Midbrain (tissue), 1 donor: ENCODE results near the gene MAN1A2.

Experiments used
- DNase-seq: peaks from one replicate; lab custom pipeline; 2025; lab: John Stamatoyannopoulos, UW

Gene MAN1A2

GRCh38 chr1:117359561-117360289 lies 7.5 kb upstream of the MAN1A2 start:
- DNase-seq, result no peak

GRCh38 chr1:117362986-117363385 lies 4.3 kb upstream of the MAN1A2 start:
- no peak for DNase-seq

GRCh38 chr1:117363571-117364048 lies 3.6 kb upstream of the MAN1A2 start:
- DNase-seq, result no peak

GRCh38 chr1:117364240-117364639 lies 3.0 kb upstream of the MAN1A2 start:
- DNase-seq, result no peak

- no peak for DNase-seq
Measured at GRCh38 chr1:117365350-117366176, 1.7 kb upstream of the MAN1A2 start.

- DNase-seq, result peak; percentile 87
Measured at GRCh38 chr1:117366177-117367045, 838 bp upstream of the MAN1A2 start.

GRCh38 chr1:117368116-117369108 lies 1.2 kb downstream of the MAN1A2 start:
- no peak for DNase-seq

- no peak for DNase-seq
Measured at GRCh38 chr1:117370071-117370470, 2.8 kb downstream of the MAN1A2 start.

GRCh38 chr1:117370509-117370908 lies 3.3 kb downstream of the MAN1A2 start:
- no peak for DNase-seq

GRCh38 chr1:117371441-117372151 lies 4.3 kb downstream of the MAN1A2 start:
- DNase-seq, result no peak

- DNase-seq, result no peak
Measured at GRCh38 chr1:117372863-117373412, 5.7 kb downstream of the MAN1A2 start.

GRCh38 chr1:117373932-117374331 lies 6.7 kb downstream of the MAN1A2 start:
- no peak for DNase-seq

GRCh38 chr1:117375327-117375726 lies 8.1 kb downstream of the MAN1A2 start:
- no peak for DNase-seq

GRCh38 chr1:117387060-117387633 lies 19.9 kb downstream of the MAN1A2 start:
- no peak for DNase-seq

- DNase-seq, result no peak
Measured at GRCh38 chr1:117388328-117388727, 21.1 kb downstream of the MAN1A2 start.

GRCh38 chr1:117389284-117389683 lies 22.0 kb downstream of the MAN1A2 start:
- DNase-seq, result no peak

- no peak for DNase-seq
Measured at GRCh38 chr1:117389779-117390178, 22.5 kb downstream of the MAN1A2 start.

- no peak for DNase-seq
Measured at GRCh38 chr1:117392771-117393170, 25.5 kb downstream of the MAN1A2 start.

GRCh38 chr1:117396074-117396473 lies 28.8 kb downstream of the MAN1A2 start:
- DNase-seq, result no peak

GRCh38 chr1:117396636-117397035 lies 29.4 kb downstream of the MAN1A2 start:
- no peak for DNase-seq
